Activated CD4-positive, alpha-beta T cell treated with anti-CD3 and anti-CD28 coated beads for 48 hours (primary cell): Measurements from ENCODE around the gene MMP24.

Experiments
- DNase-seq: peaks from one replicate; pipeline ENCODE4 v3.0.0-alpha.2; 2020

The MMP24 gene

DNA sequence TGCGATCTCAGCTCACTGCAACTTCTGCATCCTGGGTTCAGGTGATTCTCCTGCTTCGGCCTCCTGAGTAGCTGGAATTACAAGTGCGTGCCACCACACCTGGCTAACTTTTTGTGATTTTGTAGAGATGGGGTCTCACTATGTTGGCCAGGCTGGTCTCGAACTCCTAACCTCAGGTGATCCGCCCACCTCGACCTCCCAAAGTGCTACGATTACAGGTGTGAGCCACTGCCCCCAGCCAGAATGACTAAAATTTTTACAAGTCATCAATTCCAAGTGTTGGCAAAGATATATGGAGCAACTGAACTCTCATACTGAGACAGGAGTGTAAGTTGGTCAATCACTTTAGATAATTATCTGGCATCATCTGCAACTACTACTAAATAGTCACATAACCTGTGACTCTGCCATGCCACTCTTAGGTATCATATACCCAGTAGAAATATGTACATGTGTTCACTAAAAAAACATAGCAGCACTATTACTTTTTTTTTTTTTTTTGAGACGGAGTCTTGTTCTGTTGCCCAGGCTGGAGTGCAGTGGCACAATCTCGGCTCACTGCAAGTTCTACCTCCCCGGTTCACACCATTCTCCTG, 55.1 kb downstream of the MMP24 start:
- DNase-seq: no peak

DNA sequence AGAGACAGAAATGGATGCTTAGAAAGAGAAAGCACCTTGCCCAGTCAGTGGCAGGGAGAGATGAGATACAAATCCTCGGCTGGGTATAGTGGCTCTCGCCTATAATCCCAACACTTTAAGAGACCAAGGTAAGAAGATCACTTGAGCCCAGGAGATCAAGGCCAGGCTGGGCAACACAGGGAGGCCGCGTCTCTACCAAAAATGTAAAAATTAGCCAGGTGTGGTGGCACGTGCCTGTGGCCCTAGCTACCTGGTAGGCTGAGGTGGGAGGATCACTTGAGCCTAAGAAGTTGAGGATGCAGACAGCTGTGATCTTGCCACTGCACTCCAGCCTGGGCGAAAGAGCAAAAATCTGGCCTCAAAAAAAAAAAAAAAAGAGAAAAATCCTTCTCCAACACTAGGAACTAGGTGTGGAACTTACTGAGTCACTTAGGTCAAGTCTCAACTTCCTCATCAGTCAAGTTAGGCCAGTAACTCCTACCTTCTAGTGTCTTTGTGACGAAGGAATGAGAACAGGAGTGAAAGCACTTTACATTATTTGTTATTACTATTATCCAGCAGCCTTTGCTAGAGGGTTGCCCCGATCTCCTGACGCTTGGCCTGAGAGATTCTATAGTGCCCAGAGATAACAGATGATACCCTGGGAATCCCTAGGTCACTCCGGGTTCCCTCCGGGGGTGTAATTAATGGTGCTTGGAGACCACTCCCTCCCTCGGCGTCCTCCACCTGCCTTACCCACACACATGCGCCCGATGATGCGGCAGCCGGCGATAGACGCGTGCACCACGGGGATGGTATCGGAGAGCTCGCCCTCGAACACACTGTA, 57.2 kb downstream of the MMP24 start:
- DNase-seq: no peak

DNA sequence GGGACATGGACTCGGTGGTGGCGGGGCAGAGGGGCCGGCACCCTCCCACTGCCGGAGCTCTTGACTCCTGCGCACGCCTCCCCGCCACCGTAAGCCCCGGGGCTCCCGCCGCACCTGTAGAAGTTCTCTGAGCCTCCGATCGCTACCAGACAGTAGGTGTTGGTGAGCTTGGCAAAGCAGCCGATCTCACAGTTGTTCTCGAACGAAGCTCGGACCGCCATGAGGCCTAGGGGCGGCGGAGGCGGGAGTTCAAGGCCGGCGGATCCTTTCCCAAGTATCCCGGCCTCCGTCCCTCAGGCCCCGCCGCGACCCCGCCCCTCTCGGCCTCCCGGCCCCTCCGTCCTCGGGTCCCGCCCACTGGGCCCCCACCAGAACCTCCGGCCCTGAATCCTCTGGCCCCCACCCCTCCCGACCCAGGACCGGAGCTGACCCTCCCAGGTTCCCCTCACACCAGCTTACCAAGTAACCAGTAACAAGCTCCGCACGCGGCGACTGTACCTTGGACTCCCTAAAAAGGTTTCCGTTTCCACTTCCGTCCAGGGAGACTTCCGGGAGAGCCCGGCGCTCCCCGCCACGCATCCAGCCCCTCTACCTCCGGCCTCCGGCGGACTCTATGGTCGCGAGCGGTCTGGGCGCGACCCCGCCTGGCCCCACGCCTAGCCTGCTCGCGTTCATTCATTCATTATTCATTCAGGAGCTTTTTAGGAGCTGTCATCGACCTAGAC, 57.9 kb downstream of the MMP24 start, which contains the start of gene EIF6:
EIF6 (minus strand) TSS at position 506 of the 725 bp plus-strand sequence; CDS start at position 221, 285 bp downstream.
- peak; percentile 90 for DNase-seq

DNA sequence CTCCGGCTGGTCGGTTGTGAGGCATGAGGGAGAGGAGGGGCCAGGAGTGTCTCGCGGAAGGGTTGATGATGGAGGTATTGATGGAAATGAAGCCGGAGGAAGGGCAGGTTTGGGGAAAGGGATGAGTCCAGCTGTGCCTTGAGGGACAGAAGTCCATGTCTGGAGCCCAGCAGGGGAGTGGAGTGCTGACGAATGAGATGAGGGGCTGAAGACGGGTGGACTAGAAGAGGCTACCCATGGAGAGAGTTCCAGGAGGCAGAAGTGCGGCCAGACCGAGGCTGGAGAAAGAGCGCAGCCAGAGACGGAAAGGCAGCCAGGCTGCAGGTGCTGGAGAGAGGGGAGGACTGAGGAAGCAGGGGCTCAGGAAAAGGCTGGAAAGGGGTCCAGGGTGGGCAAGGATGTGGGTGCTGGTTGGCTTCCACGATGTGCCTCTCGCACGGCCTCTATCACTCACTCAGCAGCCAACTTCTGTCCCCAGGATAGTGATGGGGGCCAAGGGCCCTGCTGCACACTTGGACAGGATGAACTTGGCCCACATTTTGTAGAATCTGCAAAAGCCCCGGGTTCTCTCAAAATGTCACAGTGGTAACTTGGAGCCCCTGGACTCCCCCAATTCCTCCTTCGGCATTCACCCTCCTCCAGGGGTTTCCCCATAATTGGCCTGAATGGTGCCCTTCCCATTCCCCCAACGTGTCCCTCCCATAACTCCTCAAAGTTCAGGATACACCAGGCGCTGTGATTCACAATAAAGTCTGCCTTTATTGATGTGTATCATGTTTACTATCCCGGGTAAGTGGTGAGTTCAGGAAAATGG, 58.7 kb downstream of the MMP24 start:
- no peak for DNase-seq

DNA sequence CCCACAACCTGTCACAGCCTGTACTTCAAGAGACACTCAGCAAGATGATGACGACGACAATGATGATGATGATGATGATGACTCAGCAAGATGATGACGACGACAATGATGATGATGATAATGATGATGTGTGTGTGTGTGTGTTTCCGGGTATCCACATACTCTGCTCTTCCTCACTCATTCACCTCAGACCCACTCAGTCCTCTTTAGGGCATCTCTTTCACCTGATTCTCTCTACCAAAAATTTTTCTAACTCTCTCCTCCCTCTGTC, 59.3 kb downstream of the MMP24 start:
- DNase-seq: no peak

DNA sequence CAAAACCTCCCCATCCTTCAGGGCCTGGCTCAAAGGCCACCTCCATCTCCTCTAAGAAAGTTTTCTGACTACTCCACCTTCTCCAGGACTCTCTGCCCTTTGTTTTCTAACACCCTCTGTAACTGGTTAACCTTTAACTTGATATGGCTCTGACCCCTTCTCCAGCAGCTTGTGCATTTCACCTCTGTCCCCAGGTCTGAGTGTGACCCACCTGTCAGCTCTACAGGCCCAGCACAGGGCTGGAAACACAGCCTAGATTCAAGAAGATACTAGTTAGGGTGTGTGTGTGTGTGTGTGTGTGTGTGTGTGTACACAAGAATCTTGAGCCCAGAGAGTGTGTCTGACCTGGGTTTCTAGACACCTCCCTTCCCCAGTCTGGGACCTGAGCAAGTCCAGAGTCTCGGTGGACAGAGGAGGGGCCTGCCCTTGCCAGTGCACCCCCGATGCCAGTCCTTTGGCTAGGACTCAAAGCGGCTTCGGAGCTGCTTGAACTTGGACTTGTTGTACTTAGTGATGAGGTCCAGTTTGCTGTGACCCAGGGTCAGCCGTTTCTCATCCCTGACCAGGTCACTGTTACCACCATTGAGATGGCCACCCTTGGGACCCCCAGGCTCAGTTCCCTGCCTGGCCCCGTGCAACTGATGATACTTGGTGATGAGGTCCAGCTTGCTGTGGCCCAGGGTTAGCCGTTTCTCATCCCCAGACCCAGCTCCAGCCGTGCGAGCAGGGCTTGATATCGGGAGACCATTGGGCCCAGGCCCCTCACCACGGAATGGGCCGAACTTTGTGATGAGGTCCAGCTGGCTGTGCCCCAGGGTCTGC, 59.8 kb downstream of the MMP24 start:
- no peak for DNase-seq

DNA sequence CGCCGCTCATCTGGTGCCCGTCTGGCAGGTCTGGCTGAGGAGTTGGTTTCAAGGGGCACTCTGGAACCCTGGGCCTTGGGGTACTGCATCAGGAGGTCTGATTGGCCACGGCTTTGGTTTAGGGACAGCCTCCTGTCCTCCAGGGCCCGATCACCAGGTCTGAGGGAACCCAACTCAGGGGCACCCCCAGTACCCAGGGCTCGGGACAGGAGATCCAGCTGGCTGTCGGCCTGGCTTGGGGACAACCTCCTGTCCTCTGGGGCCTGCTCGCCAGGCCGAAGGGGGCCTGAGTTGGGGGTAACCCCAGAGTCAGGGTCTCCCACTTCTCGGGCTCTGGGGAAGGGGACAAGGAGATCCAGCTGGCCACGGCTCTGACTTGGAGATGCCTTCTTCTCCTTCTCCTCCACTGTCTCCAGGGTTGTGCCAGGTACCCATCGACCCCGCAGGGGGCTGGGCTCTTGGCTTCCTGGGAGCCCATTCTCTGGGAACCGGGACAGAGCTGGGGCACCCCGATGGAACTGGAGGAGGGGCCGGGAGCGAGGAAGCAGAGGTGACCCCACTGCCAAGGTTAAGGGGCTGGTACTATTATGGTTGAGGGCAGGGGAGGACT, 60.5 kb downstream of the MMP24 start:
- no peak for DNase-seq

DNA sequence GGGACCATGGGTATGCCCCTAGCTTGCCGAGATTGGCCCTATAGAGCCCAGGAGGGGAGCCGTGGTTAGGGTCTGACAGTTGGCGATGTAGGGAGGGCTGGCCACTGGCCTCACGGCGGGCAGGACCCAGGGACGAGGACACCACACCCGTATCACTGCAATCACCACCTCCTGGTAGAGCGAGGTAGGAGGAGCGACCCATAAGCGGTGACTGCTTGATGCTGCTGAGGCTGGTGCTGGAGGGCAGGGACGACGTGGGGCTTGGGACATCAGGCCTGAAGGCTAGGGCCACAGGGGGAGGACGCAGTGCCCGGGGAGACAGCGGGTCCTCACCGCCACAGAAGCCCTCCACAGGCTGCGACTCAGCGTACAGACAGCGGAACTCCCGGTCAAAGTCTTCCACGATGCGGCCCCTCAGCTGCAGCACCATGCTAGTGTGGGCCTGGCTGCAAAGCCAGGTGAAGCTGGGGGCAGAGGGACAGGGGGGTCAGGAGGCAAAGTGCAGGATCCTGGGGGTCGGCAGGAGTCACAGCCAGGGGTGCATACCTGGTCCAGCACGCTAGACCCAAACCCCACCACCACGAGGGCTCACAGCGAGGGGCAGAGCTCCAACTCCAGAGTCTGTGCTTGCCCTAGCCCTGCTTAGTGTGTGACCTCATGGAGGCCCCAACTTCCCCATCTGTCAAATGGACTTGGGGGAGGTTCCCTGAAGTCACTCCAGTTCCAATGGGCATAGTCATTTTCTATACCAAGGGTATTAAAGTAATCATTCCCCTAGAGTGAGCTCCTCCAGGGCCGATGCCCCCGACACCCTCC, 61.2 kb downstream of the MMP24 start:
- no peak for DNase-seq

DNA sequence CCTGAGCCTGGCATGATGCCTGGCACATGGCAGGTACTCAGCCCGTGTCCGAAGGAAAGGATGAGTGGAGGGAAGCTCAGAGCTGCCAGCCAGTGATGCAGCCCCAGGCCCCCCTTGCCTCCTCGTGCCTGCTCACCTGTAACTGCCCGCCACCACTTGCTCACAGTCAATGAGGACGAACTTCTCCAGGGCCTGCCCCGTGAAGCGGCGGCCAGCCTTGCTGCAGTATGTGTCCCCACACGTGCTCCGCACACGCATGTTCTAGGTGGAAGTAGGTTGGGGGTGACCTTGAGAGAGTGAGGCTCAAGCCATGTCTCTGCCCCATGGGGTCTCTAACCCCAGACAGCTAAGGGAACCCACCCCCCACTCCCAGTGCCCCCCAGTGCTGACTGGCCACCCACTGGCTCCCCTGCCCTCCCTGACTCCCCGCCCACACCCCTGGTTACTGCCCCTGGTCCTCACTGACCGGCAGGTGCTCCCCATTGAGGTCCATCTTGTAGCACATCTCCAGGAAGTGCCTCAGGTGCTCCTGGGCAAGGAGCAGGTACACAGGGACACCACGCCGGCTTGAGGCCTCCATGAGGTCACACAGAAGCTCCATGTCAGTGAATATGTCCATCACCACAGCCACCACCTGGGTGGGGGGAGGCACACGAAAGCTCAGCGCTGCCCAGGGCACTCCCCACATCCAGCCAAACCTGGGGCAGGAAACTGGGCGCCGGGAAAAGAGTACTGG, 62.0 kb downstream of the MMP24 start:
- DNase-seq: no peak

DNA sequence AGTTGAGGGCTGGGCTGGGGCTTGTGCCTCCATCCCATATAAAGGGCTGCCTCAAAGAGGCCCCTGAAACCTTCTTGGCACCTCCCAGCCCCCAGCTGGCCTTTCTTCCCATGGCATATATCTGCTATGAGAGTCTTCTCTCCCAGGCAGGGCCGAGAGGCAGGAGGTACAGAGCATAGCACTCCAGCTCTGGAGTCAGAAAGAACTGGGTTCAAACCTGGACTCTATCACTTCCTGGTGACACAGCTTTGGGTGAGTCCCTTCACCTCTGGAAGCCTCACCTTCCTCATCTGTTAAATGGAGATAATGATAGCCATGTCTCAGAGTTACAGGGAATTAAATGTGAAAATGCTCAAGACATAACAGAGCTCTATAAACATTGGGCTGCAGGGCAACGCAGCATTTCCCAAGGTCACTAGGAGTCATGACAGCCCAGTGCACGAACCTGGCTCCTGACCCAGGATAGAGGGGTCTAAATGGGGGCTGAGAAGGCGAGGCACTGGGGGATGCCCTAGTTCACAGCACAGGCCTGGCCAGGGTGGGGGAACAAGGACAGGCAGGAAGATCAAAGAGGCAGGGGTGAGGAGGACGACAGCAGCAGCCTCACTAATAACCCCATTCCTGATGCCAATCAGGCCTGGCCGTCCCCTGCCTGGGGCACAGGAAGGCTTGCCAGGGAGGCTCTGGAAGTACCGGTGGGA, 63.8 kb downstream of the MMP24 start:
- no peak for DNase-seq

DNA sequence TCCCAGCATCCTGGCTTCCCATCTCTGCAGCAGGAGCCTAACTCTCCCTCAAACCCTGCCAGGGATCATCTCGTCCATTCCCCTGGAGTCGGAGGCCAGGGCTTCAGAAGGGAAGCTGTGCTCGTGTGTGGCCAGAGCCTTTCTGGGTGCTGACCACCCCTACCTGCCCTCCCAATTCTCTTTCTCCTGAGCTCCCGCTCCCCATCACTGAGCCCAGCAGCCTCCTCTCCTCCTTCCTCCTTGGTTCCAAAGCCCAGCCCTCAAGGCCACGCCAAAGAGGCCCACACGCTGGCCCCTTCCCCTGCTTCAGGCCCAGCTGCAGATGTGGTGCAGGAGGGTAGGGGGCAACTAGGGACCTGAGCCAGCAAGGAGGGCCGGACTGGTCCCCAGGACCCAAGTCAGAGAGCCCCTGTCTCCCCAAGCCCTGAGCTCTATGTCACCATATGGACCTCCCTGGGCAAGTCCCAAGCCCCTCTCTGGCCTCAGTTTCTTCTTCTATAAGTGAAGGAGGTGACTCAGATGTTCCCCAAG, 64.5 kb downstream of the MMP24 start:
- no peak for DNase-seq

DNA sequence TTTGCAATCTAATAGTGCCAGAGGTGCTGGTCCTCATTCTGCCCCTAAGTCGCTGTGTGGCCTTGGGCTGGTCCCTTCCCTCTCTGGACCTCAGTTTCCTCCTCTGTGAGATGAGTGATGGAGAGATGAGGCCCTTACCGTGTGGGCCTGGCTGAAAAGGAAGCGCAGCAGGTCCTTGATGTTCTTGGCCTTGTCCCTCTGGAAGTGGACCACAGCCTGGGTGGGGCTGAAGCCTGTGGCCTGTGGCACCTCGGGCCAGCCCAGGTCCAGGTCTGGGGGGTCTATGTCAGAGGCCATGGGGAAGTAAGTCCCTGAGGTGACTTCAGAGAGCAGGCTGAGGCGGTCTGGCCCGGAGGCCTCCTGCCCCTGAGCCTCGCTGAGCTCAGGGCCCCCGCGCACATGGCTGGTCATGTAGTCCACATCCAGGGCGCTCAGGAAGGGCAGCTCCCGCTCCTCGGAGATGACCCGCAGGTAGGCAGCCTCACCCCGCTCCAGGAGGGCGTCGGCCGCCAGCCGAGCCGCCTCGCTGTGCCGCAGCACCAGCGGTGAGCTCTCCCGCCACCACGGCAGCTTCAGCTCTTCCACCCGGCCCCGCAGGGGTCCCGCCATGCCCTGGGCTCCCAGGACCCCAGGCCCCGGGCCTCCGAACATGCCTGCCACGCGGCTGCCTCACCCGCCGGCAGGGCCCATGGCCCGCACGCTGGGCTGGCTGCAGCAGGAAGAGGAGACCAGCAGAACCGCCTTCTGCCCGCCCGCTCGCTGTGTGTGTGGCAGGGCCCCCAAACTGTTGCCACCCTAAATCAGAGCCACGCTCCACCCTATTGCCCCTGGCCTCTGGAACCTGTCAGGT, 65.4 kb downstream of the MMP24 start, which contains the start of gene FAM83C:
FAM83C (minus strand) TSS at position 772 of the 850 bp plus-strand sequence; CDS start at position 651, 121 bp downstream.
- DNase-seq: no peak

DNA sequence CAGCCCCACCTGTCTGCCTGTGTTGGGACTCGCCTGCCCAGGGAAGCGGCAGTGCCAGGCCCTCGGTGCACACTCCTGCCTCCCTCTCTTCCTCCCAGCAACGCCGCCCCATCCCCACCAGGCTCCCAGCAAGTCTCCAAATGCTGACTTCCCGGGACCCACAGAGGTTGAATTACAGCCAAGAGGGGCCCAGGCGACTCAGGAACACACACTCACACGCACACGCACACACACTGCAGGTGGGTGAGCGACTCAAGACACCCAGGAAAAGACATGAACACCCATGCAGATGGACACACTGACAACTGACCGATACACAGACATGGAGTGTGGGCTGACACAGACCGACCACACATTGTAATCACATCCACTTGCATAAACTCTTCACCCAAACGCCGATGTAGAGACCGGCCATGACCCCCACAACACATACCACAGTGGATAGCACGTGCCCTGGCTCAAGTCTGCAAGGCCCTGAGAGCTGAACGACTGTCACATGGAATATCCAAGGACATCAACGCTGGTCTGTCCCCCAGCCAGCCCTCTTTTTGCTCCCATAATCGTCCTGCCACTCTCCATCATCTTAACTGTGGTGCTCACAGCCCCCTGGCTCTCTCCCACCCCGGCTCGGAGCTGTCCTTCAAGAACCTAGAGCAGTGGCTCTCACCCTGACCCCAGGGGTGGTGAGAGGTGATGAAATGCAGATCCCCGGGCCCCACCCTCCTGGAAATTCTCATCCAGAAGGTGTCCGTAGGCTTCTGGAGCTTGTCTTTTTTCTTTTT, 66.2 kb downstream of the MMP24 start:
- no peak for DNase-seq

DNA sequence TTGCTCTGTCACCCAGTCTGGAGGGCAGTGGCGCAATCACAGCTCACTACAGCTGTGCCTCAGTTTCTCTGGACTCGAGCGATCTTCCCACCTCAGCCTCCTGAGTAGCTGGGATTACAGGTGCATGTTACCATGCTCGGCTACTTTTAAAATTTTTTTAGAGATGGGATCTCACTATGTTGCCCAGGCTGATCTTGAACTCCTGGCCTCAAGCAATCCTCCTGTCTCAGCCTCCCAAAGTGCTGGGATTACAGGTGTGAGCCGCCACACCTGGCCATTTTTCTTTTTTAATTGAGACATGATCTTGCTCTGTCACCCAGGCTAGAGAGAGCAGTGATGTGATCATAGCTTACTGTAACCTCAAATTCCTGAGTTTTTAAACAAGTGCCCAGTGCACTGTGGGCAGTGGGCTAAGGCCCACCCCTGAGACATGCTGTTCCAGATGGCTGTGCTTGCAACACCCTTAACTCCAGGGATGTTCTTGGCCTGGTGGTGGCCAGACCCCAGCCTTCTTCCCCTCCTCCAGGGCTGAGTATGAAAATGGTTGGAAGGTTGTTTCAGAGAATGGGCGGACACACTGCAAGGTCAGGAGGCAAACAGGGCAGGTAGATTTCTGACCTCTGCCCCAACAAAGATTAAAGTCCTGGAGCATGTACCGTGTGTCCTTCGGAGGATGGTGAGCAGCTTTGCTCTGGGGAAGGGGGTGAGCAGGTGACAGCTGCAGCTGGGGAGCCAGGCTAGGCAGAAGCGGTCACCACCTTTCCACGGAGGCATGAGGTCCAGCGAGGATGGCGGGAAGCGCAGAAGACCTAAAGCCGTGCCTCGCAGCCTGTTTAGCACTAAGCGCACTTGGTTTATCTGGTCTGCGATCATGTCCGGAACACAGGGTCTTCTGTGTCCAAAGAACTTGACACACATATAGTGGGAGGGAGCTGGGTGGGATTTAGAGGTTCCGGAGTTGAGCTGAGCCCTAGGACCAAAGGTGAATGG, 67.1 kb downstream of the MMP24 start:
- no peak for DNase-seq

DNA sequence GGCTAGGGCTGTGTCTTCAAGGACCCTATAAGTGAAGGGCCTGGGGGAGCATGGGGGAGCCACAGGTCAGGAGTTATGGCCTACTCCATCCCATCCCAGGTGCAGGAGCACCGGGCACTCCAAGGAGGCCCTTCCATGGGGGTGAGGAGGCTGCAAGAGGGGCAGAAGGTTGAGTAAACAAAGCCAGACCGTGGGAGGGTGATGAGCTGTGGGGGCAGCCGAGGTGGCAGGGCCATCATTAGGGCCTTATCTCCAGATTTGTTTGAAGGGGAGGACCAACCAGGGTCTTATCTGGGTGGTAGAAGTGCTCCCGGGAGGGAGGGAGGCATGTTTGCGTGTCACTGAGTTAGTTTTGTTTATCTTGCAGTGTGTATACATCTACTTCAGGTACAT, 67.8 kb downstream of the MMP24 start:
- no peak for DNase-seq

DNA sequence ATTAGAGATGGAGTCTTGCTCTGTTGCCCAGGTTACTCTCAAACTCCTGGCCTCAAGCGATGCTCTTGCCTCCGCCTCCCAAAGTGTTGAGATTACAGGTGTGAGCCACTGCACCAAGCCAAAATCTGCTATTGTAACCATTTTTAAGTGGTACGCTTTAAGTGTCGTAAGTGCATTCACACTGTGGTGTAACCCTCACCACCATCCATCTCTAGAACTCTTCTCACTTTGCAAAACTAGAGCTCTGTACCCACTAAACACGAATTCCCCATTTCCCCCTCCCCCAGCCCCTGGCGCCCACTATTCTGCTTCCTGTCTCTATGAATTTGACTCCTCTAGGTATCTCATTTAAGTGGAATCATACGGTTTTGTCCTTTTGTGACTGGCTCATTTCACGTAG, 68.6 kb downstream of the MMP24 start:
- no peak for DNase-seq
